ENCODE measurements around the gene TARBP2. TPM values are rescaled to one million over a fixed set of nuclear protein-coding genes. Genes with fewer than 3 reads are reported as not detected.

The TARBP2 gene
- total RNA-seq, 2 donors from 2014 or later = 36.6 to 66.9 TPM

DNA sequence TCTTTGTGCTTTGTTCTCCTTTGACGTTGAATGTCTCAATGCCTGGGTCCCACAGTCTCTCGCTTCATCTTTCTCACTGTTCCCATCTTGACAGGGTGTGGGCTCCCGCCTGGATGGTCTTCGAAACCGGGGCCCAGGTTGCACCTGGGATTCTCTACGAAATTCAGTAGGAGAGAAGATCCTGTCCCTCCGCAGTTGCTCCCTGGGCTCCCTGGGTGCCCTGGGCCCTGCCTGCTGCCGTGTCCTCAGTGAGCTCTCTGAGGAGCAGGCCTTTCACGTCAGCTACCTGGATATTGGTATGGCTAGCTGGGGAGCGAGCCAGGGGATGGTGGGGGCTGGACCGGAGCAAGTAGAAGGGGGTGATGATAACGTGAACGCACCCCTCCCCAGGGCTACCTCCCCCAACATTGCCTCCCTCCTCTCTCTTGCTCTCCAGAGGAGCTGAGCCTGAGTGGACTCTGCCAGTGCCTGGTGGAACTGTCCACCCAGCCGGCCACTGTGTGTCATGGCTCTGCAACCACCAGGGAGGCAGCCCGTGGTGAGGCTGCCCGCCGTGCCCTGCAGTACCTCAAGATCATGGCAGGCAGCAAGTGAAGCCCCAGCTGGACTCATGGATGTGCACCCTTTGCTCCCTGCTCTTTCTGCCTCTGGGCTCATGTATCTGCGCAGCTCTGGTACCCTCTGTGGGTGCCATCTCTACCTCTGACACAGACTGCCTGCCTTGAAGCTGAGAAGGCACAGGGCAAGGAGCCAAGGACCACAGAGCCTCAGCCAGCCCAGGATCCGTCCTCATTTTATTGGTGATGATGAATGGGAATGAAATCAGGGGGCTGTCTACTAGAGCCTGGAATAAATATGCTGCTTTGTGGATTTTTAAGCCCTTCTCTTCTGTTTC is 4.7 kb downstream of the TARBP2 start:
- TF ChIP-seq POLR2A (IDR thresholded peaks at IDR 0.05) = no peak
- TF ChIP-seq, protein P1, sequence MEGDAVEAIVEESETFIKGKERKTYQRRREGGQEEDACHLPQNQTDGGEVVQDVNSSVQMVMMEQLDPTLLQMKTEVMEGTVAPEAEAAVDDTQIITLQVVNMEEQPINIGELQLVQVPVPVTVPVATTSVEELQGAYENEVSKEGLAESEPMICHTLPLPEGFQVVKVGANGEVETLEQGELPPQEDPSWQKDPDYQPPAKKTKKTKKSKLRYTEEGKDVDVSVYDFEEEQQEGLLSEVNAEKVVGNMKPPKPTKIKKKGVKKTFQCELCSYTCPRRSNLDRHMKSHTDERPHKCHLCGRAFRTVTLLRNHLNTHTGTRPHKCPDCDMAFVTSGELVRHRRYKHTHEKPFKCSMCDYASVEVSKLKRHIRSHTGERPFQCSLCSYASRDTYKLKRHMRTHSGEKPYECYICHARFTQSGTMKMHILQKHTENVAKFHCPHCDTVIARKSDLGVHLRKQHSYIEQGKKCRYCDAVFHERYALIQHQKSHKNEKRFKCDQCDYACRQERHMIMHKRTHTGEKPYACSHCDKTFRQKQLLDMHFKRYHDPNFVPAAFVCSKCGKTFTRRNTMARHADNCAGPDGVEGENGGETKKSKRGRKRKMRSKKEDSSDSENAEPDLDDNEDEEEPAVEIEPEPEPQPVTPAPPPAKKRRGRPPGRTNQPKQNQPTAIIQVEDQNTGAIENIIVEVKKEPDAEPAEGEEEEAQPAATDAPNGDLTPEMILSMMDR (IDR thresholded peaks at IDR 0.05) = no peak
- no peak overlapping the region for H3K4me3 ChIP-seq
- no peak overlapping the region for H3K27ac ChIP-seq
- DNase-seq (no peak), ATAC-seq (no peak)
- WGBS, 2 donors = 78 to 87% methylated on average over 11 to 19 of the region's 19 CpGs
- H3K4me1 ChIP-seq = peaks cover 32% of the 10 kb centered on the region
- H3K9me3 ChIP-seq = no peaks in the 10 kb centered on the region
- H3K27me3 ChIP-seq = no peaks in the 10 kb centered on the region
- H3K36me3 ChIP-seq (replicated peaks in 1 of 2; ENCODE audit: insufficient read depth in 1 of 2, low read depth in 2 of 2) = peaks cover 0 to 4% of the 10 kb centered on the region in 2 donors
- intact Hi-C loops (cut with DNase I) = loop anchor here (10.0 kb wide), 1 partner anchor 151 kb away; no protein-coding TSS in a partner anchor

DNA sequence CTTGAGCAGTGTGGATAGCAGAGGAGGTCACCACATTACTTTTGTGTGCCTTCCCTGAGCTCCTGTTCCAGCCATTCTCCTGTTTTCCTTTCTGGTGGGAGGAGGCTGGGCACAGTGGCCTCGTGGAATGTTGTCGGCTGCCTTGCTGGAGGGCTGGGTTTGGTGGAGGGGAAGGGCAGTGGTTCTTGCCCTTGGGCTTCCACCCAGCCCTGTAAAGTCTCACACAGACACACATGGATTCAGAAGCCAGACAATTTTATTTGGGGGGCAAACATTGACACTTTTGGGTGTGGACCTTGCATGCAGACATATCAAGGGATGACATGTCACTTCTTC is 5.3 kb downstream of the TARBP2 start:
- Histone ChIP-seq H3K4me3 (no peak overlapping the region), H3K27me3 (no peaks in the 10 kb centered on the region), H3K4me1 (peaks cover 31% of the 10 kb centered on the region), H3K9me3 (no peaks in the 10 kb centered on the region), H3K27ac (no peak overlapping the region), H3K36me3 (replicated peaks in 1 of 2; ENCODE audit: insufficient read depth in 1 of 2, low read depth in 2 of 2) (peaks cover 0 to 4% of the 10 kb centered on the region in 2 donors)
- TF ChIP-seq, protein P1 (IDR thresholded peaks at IDR 0.05) = no peak
- no peak for TF ChIP-seq POLR2A (IDR thresholded peaks at IDR 0.05)
- 10 to 27% methylated on average over 2 of the region's 2 CpGs for WGBS, 2 donors
- ATAC-seq (no peak), DNase-seq (no peak)
- intact Hi-C loops (cut with DNase I) = loop anchor here (10.0 kb wide), 1 partner anchor 152 kb away; no protein-coding TSS in a partner anchor

DNA sequence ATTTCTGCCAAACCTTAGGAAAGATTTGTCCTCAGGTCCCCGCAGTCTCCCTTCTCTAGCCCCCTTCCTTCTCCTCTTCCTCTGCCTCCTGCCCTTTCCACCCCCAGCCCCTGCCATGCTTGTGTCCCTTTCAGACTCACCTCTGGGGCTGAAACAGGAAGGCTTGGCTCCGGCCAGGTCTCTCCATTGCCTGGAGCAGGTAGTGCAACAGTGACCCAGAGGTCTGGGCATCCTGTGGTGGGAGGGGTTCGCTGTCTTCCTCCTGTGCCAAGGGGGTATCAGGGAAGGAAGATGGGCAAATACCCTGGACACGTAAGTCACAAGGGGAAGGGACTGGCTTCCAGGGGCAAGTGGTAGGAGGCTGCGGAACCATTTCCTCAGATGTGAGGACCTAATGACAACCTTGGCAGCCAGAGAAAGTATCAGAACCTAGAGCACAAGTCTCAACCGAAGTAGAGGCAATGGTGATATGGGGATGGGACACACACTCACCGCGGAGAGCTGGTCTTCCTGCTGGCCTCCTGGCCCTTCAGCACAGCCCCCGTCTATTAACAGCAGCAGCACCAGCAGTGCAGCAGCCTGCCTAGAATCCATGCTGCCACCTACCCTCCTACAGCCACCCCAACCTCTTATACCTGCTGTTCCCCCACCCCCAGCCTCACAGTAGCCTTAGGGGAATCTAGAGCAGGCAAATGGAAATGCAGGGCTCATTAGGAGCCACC is 6.0 kb downstream of the TARBP2 start, which contains the start of gene NPFF:
TSS of gene NPFF (minus strand) at position 604 of the 722 bp plus-strand sequence. CDS start at position 594, 10 bp downstream.
- DNase-seq = no peak
- 78 to 85% methylated on average over 9 of the region's 9 CpGs for WGBS, 2 donors

DNA sequence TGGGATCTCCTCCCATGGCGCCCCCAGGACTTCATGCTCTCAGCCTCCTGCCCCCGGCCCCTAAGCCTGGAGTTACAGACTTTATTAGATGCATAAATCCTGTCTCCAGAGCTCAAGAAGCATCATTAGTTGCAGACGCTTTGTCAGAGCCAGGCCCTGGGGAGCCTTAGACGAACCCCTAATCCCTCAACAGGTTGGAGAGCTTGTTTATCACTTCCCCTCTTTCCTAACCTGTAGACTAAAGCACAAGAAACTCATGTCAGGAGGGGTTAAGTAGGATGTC is 6.5 kb downstream of the TARBP2 start:
- peaks cover 0 to 6% of the 10 kb centered on the region in 2 donors for H3K36me3 ChIP-seq (replicated peaks in 1 of 2; ENCODE audit: insufficient read depth in 1 of 2, low read depth in 2 of 2)
- H3K4me3 ChIP-seq = no peak overlapping the region
- WGBS, 2 donors = 81 to 90% methylated on average over 4 of the region's 4 CpGs
- DNase-seq (no peak), ATAC-seq (no peak)
- intact Hi-C loops (cut with DNase I) = loop anchor here (10.0 kb wide), 1 partner anchor 153 kb away; no protein-coding TSS in a partner anchor
- no peaks in the 10 kb centered on the region for H3K9me3 ChIP-seq
- no peak overlapping the region for H3K27ac ChIP-seq
- H3K27me3 ChIP-seq = no peaks in the 10 kb centered on the region
- TF ChIP-seq, protein P1 (IDR thresholded peaks at IDR 0.05) = no peak
- TF ChIP-seq POLR2A (IDR thresholded peaks at IDR 0.05) = no peak
- peaks cover 19% of the 10 kb centered on the region for H3K4me1 ChIP-seq

More for the DNA sequence above, 6.0 kb downstream of the TARBP2 start, which contains the start of gene NPFF:
- Histone ChIP-seq H3K27ac (no peak within 1 kb of the TSS), H3K4me3 (no peak within 1 kb of the TSS), H3K4me1 (peaks cover 24% of the 10 kb centered on the region), H3K27me3 (no peaks in the 10 kb centered on the region), H3K9me3 (no peaks in the 10 kb centered on the region), H3K36me3 (replicated peaks in 1 of 2; ENCODE audit: insufficient read depth in 1 of 2, low read depth in 2 of 2) (peaks cover 0 to 6% of the 10 kb centered on the region in 2 donors)
- intact Hi-C loops (cut with DNase I) = loop anchor here (10.0 kb wide), 1 partner anchor 152 kb away; no protein-coding TSS in a partner anchor
- no peak for ATAC-seq
- TF ChIP-seq, protein P1 (IDR thresholded peaks at IDR 0.05) = no peak
- no peak for TF ChIP-seq POLR2A (IDR thresholded peaks at IDR 0.05)

Data from body of pancreas (tissue), 4 donors.